Measurements from ENCODE around the gene TRIM58. TPM values are rescaled to one million over a fixed set of nuclear protein-coding genes. Genes with fewer than 3 reads are reported as not detected.

Gene TRIM58
- total RNA-seq, 6 experiments from 2014 or later, result not detected

DNA sequence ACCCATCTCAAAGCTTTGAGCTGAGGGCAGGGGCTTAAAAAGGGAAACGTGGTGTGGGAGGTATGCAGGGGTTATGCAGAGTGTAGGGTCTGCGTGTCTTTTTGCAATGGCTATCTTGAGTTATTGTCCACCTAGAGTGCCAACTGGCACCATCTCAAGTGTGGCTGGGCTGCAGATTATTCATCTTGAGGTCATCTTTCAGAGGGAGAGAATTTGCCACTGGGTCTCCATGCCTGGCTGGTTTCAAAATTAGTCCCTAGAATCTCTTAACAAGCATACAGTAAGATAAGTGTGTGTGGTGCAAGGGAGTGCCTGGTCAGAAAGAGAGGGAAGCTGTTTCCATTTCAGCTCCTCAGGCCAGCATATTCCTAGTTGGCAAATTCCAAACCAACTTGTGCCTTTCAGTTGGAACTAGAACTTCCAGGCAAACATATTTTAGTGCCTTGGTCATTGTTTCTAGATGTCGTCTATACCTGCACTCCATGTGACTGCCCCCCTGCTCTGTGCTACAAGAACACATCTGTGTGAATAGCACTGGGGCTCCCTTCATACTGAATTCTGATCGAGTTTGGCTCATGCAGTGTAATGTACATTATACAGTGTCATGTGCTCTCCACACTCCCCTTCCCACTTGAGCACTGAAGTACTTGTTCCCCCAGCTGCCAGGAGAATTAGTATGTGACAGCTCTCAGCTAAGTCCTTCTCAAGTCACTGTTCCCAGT lies 58.1 kb downstream of the TRIM58 start:
- H3K9me3 Mint-ChIP-seq, result no peaks in the 10 kb centered on the region; the same call in 1 of the 2 replicates
- no peak overlapping the region for H3K4me3 Mint-ChIP-seq
- TF ChIP-seq, protein P1, sequence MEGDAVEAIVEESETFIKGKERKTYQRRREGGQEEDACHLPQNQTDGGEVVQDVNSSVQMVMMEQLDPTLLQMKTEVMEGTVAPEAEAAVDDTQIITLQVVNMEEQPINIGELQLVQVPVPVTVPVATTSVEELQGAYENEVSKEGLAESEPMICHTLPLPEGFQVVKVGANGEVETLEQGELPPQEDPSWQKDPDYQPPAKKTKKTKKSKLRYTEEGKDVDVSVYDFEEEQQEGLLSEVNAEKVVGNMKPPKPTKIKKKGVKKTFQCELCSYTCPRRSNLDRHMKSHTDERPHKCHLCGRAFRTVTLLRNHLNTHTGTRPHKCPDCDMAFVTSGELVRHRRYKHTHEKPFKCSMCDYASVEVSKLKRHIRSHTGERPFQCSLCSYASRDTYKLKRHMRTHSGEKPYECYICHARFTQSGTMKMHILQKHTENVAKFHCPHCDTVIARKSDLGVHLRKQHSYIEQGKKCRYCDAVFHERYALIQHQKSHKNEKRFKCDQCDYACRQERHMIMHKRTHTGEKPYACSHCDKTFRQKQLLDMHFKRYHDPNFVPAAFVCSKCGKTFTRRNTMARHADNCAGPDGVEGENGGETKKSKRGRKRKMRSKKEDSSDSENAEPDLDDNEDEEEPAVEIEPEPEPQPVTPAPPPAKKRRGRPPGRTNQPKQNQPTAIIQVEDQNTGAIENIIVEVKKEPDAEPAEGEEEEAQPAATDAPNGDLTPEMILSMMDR (IDR thresholded peaks at IDR 0.05), result no peak

DNA sequence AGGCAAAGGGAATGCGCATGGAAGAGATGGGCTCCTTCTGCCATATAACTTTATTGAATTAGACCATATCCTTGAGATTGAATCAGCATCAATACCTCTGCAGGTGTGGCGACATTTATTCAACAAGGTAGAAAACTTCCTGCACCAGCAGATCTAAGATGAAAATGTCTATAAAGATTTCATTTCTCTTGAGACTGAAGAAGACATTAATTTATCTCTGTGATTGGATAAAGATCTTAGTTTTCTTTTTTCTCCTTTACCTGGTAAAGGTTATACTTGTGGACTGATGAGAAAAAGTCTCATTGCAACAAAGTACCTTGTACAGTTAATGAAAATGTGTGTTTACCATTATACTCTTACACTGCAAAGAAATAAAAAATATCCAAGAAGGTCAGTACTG lies 63.0 kb downstream of the TRIM58 start, which contains the start of gene OR2T8:
Gene OR2T8, plus strand, starts transcription at position 301 of the 400 bp plus-strand sequence. CDS start 766 bp downstream, outside the sequence.
- DNase-seq, result no peak
- H3K9me3 Mint-ChIP-seq, result no peaks in the 10 kb centered on the region; the same call in 1 of the 2 replicates
- H3K4me3 Mint-ChIP-seq, result no peak within 1 kb of the TSS
- no peaks in the 10 kb centered on the region; the same call in 1 of the 2 replicates for H3K27me3 Mint-ChIP-seq (ENCODE audit: insufficient read depth)
- TF ChIP-seq, protein P1 (IDR thresholded peaks at IDR 0.05), result no peak
- H3K36me3 Mint-ChIP-seq (ENCODE audit: low read depth), result no peaks in the 10 kb centered on the region
- H3K4me1 Mint-ChIP-seq (ENCODE audit: low read depth), result peaks cover 33% of the 10 kb centered on the region; the same call in 1 of the 2 replicates
- no peak within 1 kb of the TSS for H3K27ac Mint-ChIP-seq

More for the DNA sequence above, 58.1 kb downstream of the TRIM58 start:
- Mint-ChIP-seq H3K27me3 (ENCODE audit: insufficient read depth) (no peaks in the 10 kb centered on the region), H3K4me1 (ENCODE audit: low read depth) (peaks cover 24% of the 10 kb centered on the region; the same call in 1 of the 2 replicates), H3K27ac (no peak overlapping the region), H3K36me3 (ENCODE audit: low read depth) (no peaks in the 10 kb centered on the region)
- no peak for DNase-seq

- Mint-ChIP-seq H3K4me1 (ENCODE audit: low read depth) (peaks cover 16% of the 10 kb centered on the region; the same call in 1 of the 2 replicates), H3K4me3 (no peak overlapping the region), H3K9me3 (0 out of 2 replicates have a peak, but pooled peaks cover 5% of the 10 kb centered on the region), H3K27ac (no peak overlapping the region), H3K27me3 (ENCODE audit: insufficient read depth) (no peaks in the 10 kb centered on the region; the same call in 1 of the 2 replicates), H3K36me3 (ENCODE audit: low read depth) (no peaks in the 10 kb centered on the region)
- TF ChIP-seq, protein P1 (IDR thresholded peaks at IDR 0.05), result no peak
- DNase-seq, result no peak
Observed at GRCh38 chr1:247923941-247924340, 67.0 kb downstream of the TRIM58 start.

DNA sequence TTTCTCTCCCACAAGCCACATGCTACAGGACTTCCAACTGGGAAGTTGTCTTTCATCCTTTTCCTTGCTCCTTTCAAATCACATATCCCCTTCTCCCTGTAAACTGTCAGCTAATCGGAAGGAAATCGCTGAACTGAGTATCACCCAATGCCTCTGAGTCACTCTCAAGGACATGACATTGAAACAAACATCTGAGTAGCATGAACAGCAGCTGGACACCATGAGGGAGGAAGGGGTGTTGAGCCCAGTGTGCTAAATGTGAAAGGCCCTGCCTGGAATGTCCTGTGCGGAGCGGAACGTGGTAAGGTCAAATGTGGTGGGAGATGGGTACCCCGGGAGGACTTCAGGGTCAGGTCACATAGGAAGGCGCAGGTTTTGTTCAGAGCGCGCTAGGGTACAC lies 67.9 kb downstream of the TRIM58 start, which contains the start of gene OR2AJ1:
Gene OR2AJ1, plus strand, starts transcription at position 22 of the 400 bp plus-strand sequence. CDS start 8,880 bp downstream, outside the sequence.
- DNase-seq, result no peak
- no peaks in the 10 kb centered on the region; the same call in 1 of the 2 replicates for H3K27me3 Mint-ChIP-seq (ENCODE audit: insufficient read depth)
- H3K9me3 Mint-ChIP-seq, result peaks cover 6% of the 10 kb centered on the region; the same call in 1 of the 2 replicates
- H3K4me1 Mint-ChIP-seq (ENCODE audit: low read depth), result peaks cover 16% of the 10 kb centered on the region; the same call in 1 of the 2 replicates
- TF ChIP-seq, protein P1 (IDR thresholded peaks at IDR 0.05), result no peak
- H3K27ac Mint-ChIP-seq, result no peak within 1 kb of the TSS
- H3K4me3 Mint-ChIP-seq, result no peak within 1 kb of the TSS
- H3K36me3 Mint-ChIP-seq (ENCODE audit: low read depth), result no peaks in the 10 kb centered on the region

Other genes with a start within 250 kb of the TRIM58 start
- gene OR13G1, start 177.4 kb upstream of the TRIM58 start, total RNA-seq (2021; fragmentation: NEBNext Ultra II Directional; extraction: Animal tissue kit (Norgen Biotek cat#: 25700)), result not detected
- gene OR6F1, start 140.5 kb upstream of the TRIM58 start, total RNA-seq (2021; fragmentation: NEBNext Ultra II Directional; extraction: Animal tissue kit (Norgen Biotek cat#: 25700)), result not detected
- not detected for gene OR14K1, start 118.6 kb upstream of the TRIM58 start, total RNA-seq (2021; fragmentation: NEBNext Ultra II Directional; extraction: Animal tissue kit (Norgen Biotek cat#: 25700))
- gene OR14A2, start 109.0 kb upstream of the TRIM58 start, total RNA-seq (2021; fragmentation: NEBNext Ultra II Directional; extraction: Animal tissue kit (Norgen Biotek cat#: 25700)), result not detected
- not detected for gene OR1C1, start 96.6 kb upstream of the TRIM58 start, total RNA-seq (2021; fragmentation: NEBNext Ultra II Directional; extraction: Animal tissue kit (Norgen Biotek cat#: 25700))
- not detected for gene OR14A16, start 33.1 kb upstream of the TRIM58 start, total RNA-seq (2021; fragmentation: NEBNext Ultra II Directional; extraction: Animal tissue kit (Norgen Biotek cat#: 25700))
- not detected for gene OR11L1, start 15.3 kb upstream of the TRIM58 start, total RNA-seq (2021; fragmentation: NEBNext Ultra II Directional; extraction: Animal tissue kit (Norgen Biotek cat#: 25700))
- gene OR2W3, start 38.4 kb downstream of the TRIM58 start, total RNA-seq (2021; fragmentation: NEBNext Ultra II Directional; extraction: Animal tissue kit (Norgen Biotek cat#: 25700)), result not detected
- gene OR2T8, start 63.1 kb downstream of the TRIM58 start, total RNA-seq (2021; fragmentation: NEBNext Ultra II Directional; extraction: Animal tissue kit (Norgen Biotek cat#: 25700)), result not detected
- gene OR2AJ1, start 67.7 kb downstream of the TRIM58 start, total RNA-seq (2021; fragmentation: NEBNext Ultra II Directional; extraction: Animal tissue kit (Norgen Biotek cat#: 25700)), result not detected
- gene OR2L8, start 91.7 kb downstream of the TRIM58 start, total RNA-seq (2021; fragmentation: NEBNext Ultra II Directional; extraction: Animal tissue kit (Norgen Biotek cat#: 25700)), result not detected
- not detected for gene OR2AK2, start 108.0 kb downstream of the TRIM58 start, total RNA-seq (2021; fragmentation: NEBNext Ultra II Directional; extraction: Animal tissue kit (Norgen Biotek cat#: 25700))
- gene OR2L5, start 156.5 kb downstream of the TRIM58 start, total RNA-seq (2021; fragmentation: NEBNext Ultra II Directional; extraction: Animal tissue kit (Norgen Biotek cat#: 25700)), result not detected
- under 1 TPM in 1 of 6 experiments, not detected in 5; 0.05 TPM for gene OR2L2, start 172.9 kb downstream of the TRIM58 start, total RNA-seq (2021; fragmentation: NEBNext Ultra II Directional; extraction: Animal tissue kit (Norgen Biotek cat#: 25700))
- gene OR2L3, start 189.6 kb downstream of the TRIM58 start, total RNA-seq (2021; fragmentation: NEBNext Ultra II Directional; extraction: Animal tissue kit (Norgen Biotek cat#: 25700)), result not detected
- not detected for gene OR2L13, start 238.0 kb downstream of the TRIM58 start, total RNA-seq (2021; fragmentation: NEBNext Ultra II Directional; extraction: Animal tissue kit (Norgen Biotek cat#: 25700))